NCI-H510A (cell line): ENCODE measurements around the gene MSH4.
"Not testable (repeated sequence)": the region's sequence is repeated elsewhere in the genome, so short reads cannot be mapped to it uniquely, and the experiment has no call there.

Experiments
- DNase-seq: peaks from one replicate; lab custom pipeline; 2025; lab: John Stamatoyannopoulos, UW

Gene MSH4

GRCh38 chr1:75937034-75937433, 140.4 kb downstream of the MSH4 start:
- DNase-seq: no peak

DNA sequence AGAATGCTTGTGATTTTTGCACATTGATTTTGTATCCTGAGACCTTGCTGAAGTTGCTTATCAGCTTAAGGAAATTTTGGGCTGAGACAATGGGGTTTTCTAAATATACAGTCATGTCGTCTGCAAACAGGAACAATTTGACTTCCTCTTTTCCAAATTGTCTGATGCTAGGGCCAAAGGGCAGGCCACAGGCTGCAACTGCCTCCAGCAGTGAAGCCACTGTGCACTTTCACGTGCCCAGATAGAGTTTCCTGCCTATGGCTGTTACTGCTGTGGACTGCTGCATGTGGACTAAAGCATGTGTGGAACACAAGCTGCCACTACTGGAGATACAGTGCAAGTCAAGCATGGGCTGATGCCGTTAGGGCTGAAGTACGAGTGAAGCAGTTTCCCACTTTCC, 146.4 kb downstream of the MSH4 start:
- not testable (repeated sequence) for DNase-seq

GRCh38 chr1:75950176-75950575, 153.5 kb downstream of the MSH4 start:
- DNase-seq: no peak

DNA sequence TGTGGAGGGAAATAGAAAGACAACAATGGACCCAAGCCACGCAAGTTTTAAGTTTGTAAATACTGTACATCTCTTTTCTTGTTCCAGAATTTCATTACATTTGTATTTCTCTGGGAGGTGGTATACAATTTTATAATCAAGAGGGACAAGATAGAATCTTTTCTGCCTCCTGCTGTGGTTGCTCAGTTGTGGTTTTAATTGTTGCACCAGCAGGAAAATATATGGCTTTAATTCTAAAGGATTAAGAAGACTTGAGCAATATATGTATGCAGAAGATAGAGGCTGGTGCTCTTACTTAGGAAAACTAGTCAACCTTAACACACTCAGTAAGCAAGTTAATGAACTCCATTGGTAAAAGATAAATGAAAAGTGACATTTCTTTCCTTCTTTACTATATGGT, 155.3 kb downstream of the MSH4 start:
- no peak for DNase-seq

- no peak for DNase-seq
Measured at GRCh38 chr1:75953461-75953860, 156.8 kb downstream of the MSH4 start.

DNA sequence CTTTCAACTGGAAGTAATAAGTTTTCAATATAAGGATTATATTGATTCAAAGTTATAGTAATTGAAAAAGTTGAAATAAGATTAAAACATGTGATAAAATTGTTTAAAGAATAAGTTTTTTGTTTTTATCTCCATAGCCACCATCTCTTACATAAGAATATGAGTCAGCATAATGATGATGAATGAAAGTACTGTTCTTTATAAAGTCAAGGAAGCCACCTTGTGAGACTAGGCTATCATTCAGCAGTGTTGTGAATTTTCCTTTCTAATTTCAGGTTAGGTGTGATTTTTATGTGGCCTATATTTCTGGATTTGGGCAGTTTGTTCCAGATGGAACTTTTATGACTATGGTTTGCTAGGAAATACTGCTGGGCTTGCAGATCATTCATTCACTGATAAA, 157.9 kb downstream of the MSH4 start:
- no peak for DNase-seq
